ENCODE results near the gene SOHLH1. TPM values are rescaled to one million over a fixed set of nuclear protein-coding genes. Genes with fewer than 3 reads are reported as not detected.

Gene SOHLH1
- total and polyA plus RNA-seq, 2 experiments from 2014 or later, result not detected

DNA sequence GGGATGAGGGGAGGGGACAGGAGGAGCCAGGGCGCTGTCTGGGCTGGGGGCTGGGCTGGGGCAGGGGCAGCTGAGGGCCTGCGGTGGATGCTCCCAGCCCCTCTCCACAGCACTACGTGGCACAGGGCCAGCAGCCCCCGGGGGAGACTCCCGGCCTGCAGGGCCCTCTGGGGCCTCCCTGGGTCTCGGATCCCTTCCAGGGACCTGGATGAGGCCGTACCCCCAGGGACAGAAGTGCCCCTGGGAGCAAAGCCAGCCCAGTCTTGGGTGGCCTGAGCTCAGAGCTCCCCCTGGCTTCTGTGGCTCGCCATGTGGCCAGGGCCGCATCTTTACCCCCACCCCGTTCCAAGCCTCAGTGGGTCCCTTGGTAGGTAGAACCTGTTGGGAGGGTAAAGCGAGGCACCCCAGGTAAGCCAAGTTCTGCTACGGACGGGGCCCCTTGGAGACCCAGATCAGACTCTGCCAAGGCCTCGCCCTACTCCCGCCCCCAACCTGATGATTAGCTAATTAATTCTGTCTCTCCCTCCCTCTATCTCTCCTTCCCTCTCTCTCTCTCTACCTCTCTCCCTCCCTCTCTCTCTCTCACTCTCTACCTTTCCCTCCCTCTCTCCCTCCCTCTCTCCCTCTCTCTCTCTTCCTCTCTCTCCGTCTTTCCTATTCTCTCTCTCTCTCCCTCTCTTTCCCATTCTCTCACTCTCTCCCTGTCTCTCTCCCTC lies 27.0 kb upstream of the SOHLH1 start:
- DNase-seq (ENCODE audit: low spot score), result no peak
- H3K79me2 ChIP-seq, result no peaks in the 10 kb centered on the region
- H3K9me2 ChIP-seq (replicated peaks; ENCODE audit: insufficient read depth), result no peaks in the 10 kb centered on the region
- TF ChIP-seq EZH2 (IDR thresholded peaks at IDR 0.05; ENCODE audit: borderline replicate concordance) (no peak), CTCF (IDR thresholded peaks at IDR 0.05; ENCODE audit: poor library complexity) (no peak), EZH2phosphoT487 (IDR thresholded peaks at IDR 0.05; ENCODE audit: low read depth, severe bottlenecking, unreplicated experiment) (no peak)
- H3K27me3 ChIP-seq, result no peaks in the 10 kb centered on the region
- no peaks in the 10 kb centered on the region for H3K4me1 ChIP-seq (ENCODE audit: insufficient read depth)
- 82% methylated on average over 10 of the region's 16 CpGs for WGBS (ENCODE audit: low lambda C conversion rate, missing lambda C conversion rate)
- no peaks in the 10 kb centered on the region for H4K20me1 ChIP-seq (ENCODE audit: insufficient read depth, poor library complexity, severe bottlenecking)
- no peaks in the 10 kb centered on the region for H3K9me3 ChIP-seq (ENCODE audit: low read depth)
- no peak overlapping the region for H3K4me2 ChIP-seq
- H3K27ac ChIP-seq, result no peak overlapping the region
- H2AFZ ChIP-seq, result no peak overlapping the region
- no peak overlapping the region for H3K4me3 ChIP-seq
- no peaks in the 10 kb centered on the region for H3K36me3 ChIP-seq (replicated peaks; ENCODE audit: insufficient read depth, low read depth)

DNA sequence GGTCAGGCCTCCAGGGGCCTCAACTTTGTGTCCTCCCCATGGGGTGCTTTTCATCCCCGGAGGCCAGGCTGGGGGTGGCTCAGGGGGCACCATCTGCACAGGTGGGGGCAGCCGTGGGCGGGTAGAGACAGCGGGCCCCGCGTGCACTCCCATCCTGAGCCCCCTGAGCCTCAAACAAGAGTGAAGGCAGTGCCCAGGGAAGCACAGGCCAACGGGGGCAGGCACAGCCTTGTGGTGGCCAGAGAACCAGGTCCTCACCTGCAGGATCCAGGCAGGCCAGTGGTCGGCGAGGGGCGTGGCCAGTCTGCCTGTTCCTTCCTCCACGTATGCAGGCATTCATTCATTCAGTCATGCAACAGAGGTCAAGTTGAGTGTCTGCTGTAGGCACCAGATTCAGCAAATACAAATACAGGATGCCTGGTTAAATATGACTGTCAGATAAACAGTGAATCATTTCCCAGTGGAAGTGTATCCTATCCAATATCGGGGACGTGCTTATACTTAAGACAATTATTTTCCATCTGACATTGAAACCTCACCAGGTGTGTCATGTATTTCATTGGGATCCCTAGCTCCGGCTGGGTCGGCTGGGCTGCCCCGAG lies 25.0 kb upstream of the SOHLH1 start:
- Histone ChIP-seq H3K4me1 (ENCODE audit: insufficient read depth) (no peaks in the 10 kb centered on the region), H4K20me1 (ENCODE audit: insufficient read depth, poor library complexity, severe bottlenecking) (no peaks in the 10 kb centered on the region), H3K27me3 (no peaks in the 10 kb centered on the region), H3K4me2 (no peak overlapping the region), H2AFZ (no peak overlapping the region), H3K27ac (no peak overlapping the region), H3K4me3 (no peak overlapping the region), H3K9me2 (replicated peaks; ENCODE audit: insufficient read depth) (no peaks in the 10 kb centered on the region), H3K9me3 (ENCODE audit: low read depth) (no peaks in the 10 kb centered on the region), H3K79me2 (no peaks in the 10 kb centered on the region), H3K36me3 (replicated peaks; ENCODE audit: insufficient read depth, low read depth) (no peaks in the 10 kb centered on the region)
- TF ChIP-seq EZH2phosphoT487 (IDR thresholded peaks at IDR 0.05; ENCODE audit: low read depth, severe bottlenecking, unreplicated experiment) (no peak), CTCF (IDR thresholded peaks at IDR 0.05; ENCODE audit: poor library complexity) (no peak), EZH2 (IDR thresholded peaks at IDR 0.05; ENCODE audit: borderline replicate concordance) (no peak)
- WGBS (ENCODE audit: low lambda C conversion rate, missing lambda C conversion rate), result 87% methylated on average over 15 of the region's 16 CpGs
- no peak for DNase-seq (ENCODE audit: low spot score)

DNA sequence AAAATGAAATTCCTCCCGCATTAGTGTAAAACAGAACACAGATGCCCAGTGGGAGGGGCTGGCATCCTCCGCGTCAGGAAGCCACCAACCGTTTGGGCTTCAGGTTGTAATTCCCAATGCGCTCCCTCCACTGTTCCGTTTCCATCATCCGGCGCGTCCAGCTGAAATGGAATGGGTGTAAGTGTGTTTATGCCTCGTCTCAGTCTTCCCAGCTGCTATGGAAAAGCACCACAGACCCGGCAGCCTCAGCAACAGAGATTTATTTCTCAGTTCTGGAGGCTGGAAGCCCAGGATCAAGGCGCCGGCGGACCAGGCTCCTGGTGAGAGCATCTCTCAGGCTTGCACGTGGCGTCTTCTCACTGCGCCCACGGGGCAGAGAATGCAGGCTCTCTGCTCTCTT lies 23.1 kb upstream of the SOHLH1 start:
- H3K4me3 ChIP-seq, result no peak overlapping the region
- H3K4me1 ChIP-seq (ENCODE audit: insufficient read depth), result no peaks in the 10 kb centered on the region
- H2AFZ ChIP-seq, result no peak overlapping the region
- H4K20me1 ChIP-seq (ENCODE audit: insufficient read depth, poor library complexity, severe bottlenecking), result no peaks in the 10 kb centered on the region
- H3K27me3 ChIP-seq, result no peaks in the 10 kb centered on the region
- 88% methylated on average over 18 of the region's 18 CpGs for WGBS (ENCODE audit: low lambda C conversion rate, missing lambda C conversion rate)
- H3K36me3 ChIP-seq (replicated peaks; ENCODE audit: insufficient read depth, low read depth), result no peaks in the 10 kb centered on the region
- no peak for DNase-seq (ENCODE audit: low spot score)
- no peak for TF ChIP-seq EZH2 (IDR thresholded peaks at IDR 0.05; ENCODE audit: borderline replicate concordance)
- no peak for TF ChIP-seq EZH2phosphoT487 (IDR thresholded peaks at IDR 0.05; ENCODE audit: low read depth, severe bottlenecking, unreplicated experiment)
- TF ChIP-seq CTCF (IDR thresholded peaks at IDR 0.05; ENCODE audit: poor library complexity), result no peak
- H3K4me2 ChIP-seq, result no peak overlapping the region
- H3K9me3 ChIP-seq (ENCODE audit: low read depth), result no peaks in the 10 kb centered on the region
- no peaks in the 10 kb centered on the region for H3K9me2 ChIP-seq (replicated peaks; ENCODE audit: insufficient read depth)
- no peaks in the 10 kb centered on the region for H3K79me2 ChIP-seq
- no peak overlapping the region for H3K27ac ChIP-seq

Measured in hepatocyte (in vitro differentiated cells).